Measurements from ENCODE around the gene ADGRB2. TPM values are rescaled to one million over a fixed set of nuclear protein-coding genes. Genes with fewer than 3 reads are reported as not detected.

ADGRB2 gene
- total RNA-seq, 4 donors from 2014 or later: 1.6 to 10.5 (median 4.1) TPM

DNA sequence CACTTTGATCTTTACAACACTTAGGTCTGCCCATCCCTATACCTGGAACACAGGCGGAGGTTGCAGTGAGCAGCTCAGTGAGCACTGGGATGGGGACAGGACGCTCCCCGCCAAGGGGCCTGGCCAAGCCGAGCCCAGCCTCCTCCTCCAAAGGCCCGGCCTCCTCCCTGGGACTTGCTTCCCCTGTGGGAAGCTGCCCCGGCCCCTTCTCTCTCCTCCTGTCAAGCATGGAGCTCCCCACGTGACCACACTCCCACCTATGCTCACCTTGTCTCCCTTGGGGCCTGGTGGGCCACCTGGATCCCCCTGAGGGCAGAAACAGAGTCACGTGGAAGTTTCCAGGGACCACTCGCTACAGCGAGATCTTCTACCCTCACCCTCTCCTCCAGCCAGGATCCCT lies 73.2 kb downstream of the ADGRB2 start:
- peaks cover 0 to 54% (median 0%) of the 10 kb centered on the region in 3 donors for H3K36me3 ChIP-seq
- H3K4me1 ChIP-seq: peaks cover 0 to 28% (median 13%) of the 10 kb centered on the region in 4 donors
- H3K27ac ChIP-seq: peak overlapping the region in 1 of 4 donors; percentile 86
- TF ChIP-seq CTCF (IDR thresholded peaks at IDR 0.05): no peak
- no peak for TF ChIP-seq EP300 (IDR thresholded peaks at IDR 0.05)
- TF ChIP-seq POLR2A (IDR thresholded peaks at IDR 0.05): no peak
- no peaks in the 10 kb centered on the region for H3K27me3 ChIP-seq
- H3K4me3 ChIP-seq: no peak overlapping the region
- DNase-seq (ENCODE audit: low spot score in 2 of 2): no peak
- no peaks in the 10 kb centered on the region for H3K9me3 ChIP-seq
- 82 to 92% methylated on average over 7 to 10 of the region's 10 CpGs for WGBS, 2 donors

- TF ChIP-seq CTCF (IDR thresholded peaks at IDR 0.05) (no peak), EP300 (IDR thresholded peaks at IDR 0.05) (no peak)
- peak overlapping the region in 2 of 4 donors; percentile 36 to 39 for H3K27ac ChIP-seq
- H3K4me1 ChIP-seq: peaks cover 0 to 17% (median 7%) of the 10 kb centered on the region in 4 donors
- H3K27me3 ChIP-seq: no peaks in the 10 kb centered on the region
- no peak for DNase-seq (ENCODE audit: low spot score in 2 of 2)
- 84 to 87% methylated on average over 6 of the region's 6 CpGs for WGBS, 2 donors
- no peaks in the 10 kb centered on the region for H3K9me3 ChIP-seq
- peaks cover 0 to 65% (median 0%) of the 10 kb centered on the region in 3 donors for H3K36me3 ChIP-seq
- no peak overlapping the region for H3K4me3 ChIP-seq
Observed at GRCh38 chr1:31689854-31690253, 74.3 kb downstream of the ADGRB2 start.

- Histone ChIP-seq H3K27ac (peak overlapping the region in 2 of 4 donors; percentile 36 to 39), H3K27me3 (no peaks in the 10 kb centered on the region), H3K9me3 (no peaks in the 10 kb centered on the region), H3K4me1 (peaks cover 0 to 12% (median 6%) of the 10 kb centered on the region in 4 donors), H3K4me3 (no peak overlapping the region), H3K36me3 (peaks cover 0 to 68% (median 0%) of the 10 kb centered on the region in 3 donors)
- no peak for DNase-seq (ENCODE audit: low spot score in 2 of 2)
- TF ChIP-seq EP300 (IDR thresholded peaks at IDR 0.05) (no peak), POLR2A (IDR thresholded peaks at IDR 0.05) (no peak), CTCF (IDR thresholded peaks at IDR 0.05) (no peak)
- WGBS, 2 donors: 53 to 73% methylated on average over 1 to 2 of the region's 2 CpGs
Observed at GRCh38 chr1:31689379-31689778, 74.8 kb downstream of the ADGRB2 start.

DNA sequence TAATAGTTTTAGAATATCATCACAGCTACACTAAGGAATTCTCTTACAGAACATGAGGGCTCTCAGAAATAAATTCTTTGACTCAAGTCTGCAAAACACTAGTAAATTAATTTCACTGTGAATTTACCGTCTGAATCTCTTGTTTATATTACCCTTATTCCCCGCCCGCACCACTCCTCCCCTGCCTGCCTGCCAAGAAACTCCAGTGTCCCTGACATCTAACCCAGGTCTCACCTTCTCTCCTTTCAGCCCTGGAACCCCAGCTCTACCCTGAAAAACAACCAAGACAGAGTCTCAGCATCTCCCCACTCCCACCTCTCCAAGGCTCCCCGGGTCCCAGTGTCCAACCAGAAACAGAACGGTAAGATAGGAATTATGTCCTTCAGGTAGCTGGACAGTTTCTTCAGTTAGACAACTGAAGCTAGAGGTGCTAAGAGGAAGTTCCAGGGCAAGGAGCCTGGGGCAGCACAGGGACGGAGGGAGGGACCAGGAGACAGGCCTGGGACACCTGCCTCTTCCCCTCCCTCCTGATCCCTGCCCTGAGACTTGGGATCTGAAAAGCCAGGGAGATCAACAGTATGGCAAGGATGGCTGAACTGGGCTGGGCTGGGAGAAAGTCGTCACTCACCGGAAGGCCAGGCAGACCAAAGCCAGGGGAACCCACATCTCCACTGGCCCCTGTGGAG lies 75.8 kb downstream of the ADGRB2 start:
- H3K4me3 ChIP-seq: no peak overlapping the region
- DNase-seq (ENCODE audit: low spot score in 2 of 2): no peak
- H3K36me3 ChIP-seq: peaks cover 0 to 78% (median 0%) of the 10 kb centered on the region in 3 donors
- peaks cover 0 to 3% (median 1%) of the 10 kb centered on the region in 4 donors for H3K4me1 ChIP-seq
- 59 to 64% methylated on average over 8 of the region's 8 CpGs for WGBS, 2 donors
- TF ChIP-seq POLR2A (IDR thresholded peaks at IDR 0.05) (no peak), EP300 (IDR thresholded peaks at IDR 0.05) (no peak), CTCF (IDR thresholded peaks at IDR 0.05) (no peak)
- no peaks in the 10 kb centered on the region for H3K9me3 ChIP-seq
- H3K27ac ChIP-seq: no peak overlapping the region
- no peaks in the 10 kb centered on the region for H3K27me3 ChIP-seq

- H3K4me1 ChIP-seq: peaks cover 0 to 3% (median under 1%) of the 10 kb centered on the region in 4 donors
- no peaks in the 10 kb centered on the region for H3K27me3 ChIP-seq
- no peak overlapping the region for H3K27ac ChIP-seq
- DNase-seq (ENCODE audit: low spot score in 2 of 2): no peak
- no peaks in the 10 kb centered on the region for H3K9me3 ChIP-seq
- no peak overlapping the region for H3K4me3 ChIP-seq
- 74 to 82% methylated on average over 8 of the region's 8 CpGs for WGBS, 2 donors
- peaks cover 0 to 86% (median 0%) of the 10 kb centered on the region in 3 donors for H3K36me3 ChIP-seq
- TF ChIP-seq EP300 (IDR thresholded peaks at IDR 0.05) (no peak), CTCF (IDR thresholded peaks at IDR 0.05) (no peak), POLR2A (IDR thresholded peaks at IDR 0.05) (no peak)
Observed at GRCh38 chr1:31687601-31688000, 76.5 kb downstream of the ADGRB2 start.
